HFFc6 (cell line): ENCODE data around the gene NLGN1. TPM values are rescaled to one million over a fixed set of nuclear protein-coding genes. Genes with fewer than 3 reads are reported as not detected.
A peak's percentile ranks its signal among the peaks of the same experiment; 100 is the strongest.

Source experiments
- DNase-seq: peaks from one replicate; pipeline ENCODE4 v3.0.0-alpha.2; 2018
- H3K27ac Mint-ChIP-seq: 2 replicates; pipeline ENCODE4 v1.8.0; 2020; ENCODE audit warnings: mild to moderate bottlenecking, mixed read lengths
- H3K27me3 Mint-ChIP-seq: 2 replicates; pipeline ENCODE4 v1.8.0; 2021; ENCODE audit warnings: mild to moderate bottlenecking, moderate library complexity, mixed read lengths; ENCODE audit not compliant: insufficient read depth
- H3K36me3 Mint-ChIP-seq: 2 replicates; pipeline ENCODE4 v1.8.0; 2021; ENCODE audit warnings: low read depth, mixed read lengths
- H3K4me1 Mint-ChIP-seq: 2 replicates; pipeline ENCODE4 v1.8.0; 2020; ENCODE audit warnings: low read depth, mixed read lengths
- H3K4me3 Mint-ChIP-seq: 2 replicates; pipeline ENCODE4 v1.8.0; 2020; ENCODE audit warnings: mild to moderate bottlenecking, moderate library complexity, mixed read lengths
- H3K9me3 Mint-ChIP-seq: 2 replicates; pipeline ENCODE4 v1.8.0; 2020; ENCODE audit warnings: mild to moderate bottlenecking, mixed read lengths
- total RNA-seq, 6 experiments: library from RNA; stranded (reverse); fragmentation: NEBNext Ultra II Directional; extraction: Animal tissue kit (Norgen Biotek cat#: 25700); gene quantifications; 2 replicates in 1 of 6; 3 replicates in 5 of 6; pipeline ENCODE4 v1.2.3, GENCODE V29; 2021
- TF ChIP-seq, protein P1 (sequence below): fragments of 200-600 bp; sonication (generic); IDR thresholded peaks from 2 replicates; pipeline ENCODE4 v1.5.0; 2021; ENCODE audit warnings: antibody characterized with exemption, mild to moderate bottlenecking

The NLGN1 gene
- total RNA-seq, 6 experiments from 2014 or later: 10.0 to 17.2 (median 15.7) TPM

GRCh38 chr3:173618148-173618547, 220.6 kb downstream of the NLGN1 start:
- peaks cover 31% of the 10 kb centered on the region for H3K4me1 Mint-ChIP-seq
- TF ChIP-seq, protein P1, sequence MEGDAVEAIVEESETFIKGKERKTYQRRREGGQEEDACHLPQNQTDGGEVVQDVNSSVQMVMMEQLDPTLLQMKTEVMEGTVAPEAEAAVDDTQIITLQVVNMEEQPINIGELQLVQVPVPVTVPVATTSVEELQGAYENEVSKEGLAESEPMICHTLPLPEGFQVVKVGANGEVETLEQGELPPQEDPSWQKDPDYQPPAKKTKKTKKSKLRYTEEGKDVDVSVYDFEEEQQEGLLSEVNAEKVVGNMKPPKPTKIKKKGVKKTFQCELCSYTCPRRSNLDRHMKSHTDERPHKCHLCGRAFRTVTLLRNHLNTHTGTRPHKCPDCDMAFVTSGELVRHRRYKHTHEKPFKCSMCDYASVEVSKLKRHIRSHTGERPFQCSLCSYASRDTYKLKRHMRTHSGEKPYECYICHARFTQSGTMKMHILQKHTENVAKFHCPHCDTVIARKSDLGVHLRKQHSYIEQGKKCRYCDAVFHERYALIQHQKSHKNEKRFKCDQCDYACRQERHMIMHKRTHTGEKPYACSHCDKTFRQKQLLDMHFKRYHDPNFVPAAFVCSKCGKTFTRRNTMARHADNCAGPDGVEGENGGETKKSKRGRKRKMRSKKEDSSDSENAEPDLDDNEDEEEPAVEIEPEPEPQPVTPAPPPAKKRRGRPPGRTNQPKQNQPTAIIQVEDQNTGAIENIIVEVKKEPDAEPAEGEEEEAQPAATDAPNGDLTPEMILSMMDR: no peak
- H3K4me3 Mint-ChIP-seq: no peak overlapping the region
- no peak overlapping the region for H3K27ac Mint-ChIP-seq
- no peak for DNase-seq
- H3K27me3 Mint-ChIP-seq: no peaks in the 10 kb centered on the region
- peaks cover 17% of the 10 kb centered on the region for H3K36me3 Mint-ChIP-seq
- H3K9me3 Mint-ChIP-seq: no peaks in the 10 kb centered on the region

DNA sequence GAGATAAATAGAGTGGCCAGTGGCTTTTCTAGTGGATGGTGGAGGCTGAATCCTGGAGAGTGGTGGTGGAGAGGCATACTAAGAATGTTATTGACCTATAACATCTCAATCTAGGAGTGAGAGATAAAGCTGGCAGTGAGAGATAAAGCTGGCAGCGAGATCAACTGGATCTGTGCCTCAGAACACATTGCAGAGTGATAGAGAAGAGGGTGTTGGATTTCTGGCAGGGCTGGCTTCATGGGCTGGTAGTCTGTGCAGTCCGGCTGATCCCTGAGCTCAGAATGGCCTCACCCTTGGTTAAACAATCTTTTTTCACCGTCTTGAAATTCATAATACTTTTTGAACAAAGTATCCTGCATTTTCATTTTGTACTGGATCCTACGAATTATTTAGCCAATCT, 221.2 kb downstream of the NLGN1 start:
- Mint-ChIP-seq H3K27ac (no peak overlapping the region), H3K4me1 (peaks cover 31% of the 10 kb centered on the region), H3K27me3 (peaks cover 2% of the 10 kb centered on the region; the same call in 1 of the 2 replicates), H3K4me3 (no peak overlapping the region), H3K9me3 (no peaks in the 10 kb centered on the region), H3K36me3 (peaks cover 21% of the 10 kb centered on the region)
- TF ChIP-seq, protein P1: no peak
- no peak for DNase-seq

GRCh38 chr3:173622166-173622565, 224.6 kb downstream of the NLGN1 start:
- DNase-seq: peak; percentile 53
- H3K36me3 Mint-ChIP-seq: peaks cover 13% of the 10 kb centered on the region; the same call in 1 of the 2 replicates
- H3K27me3 Mint-ChIP-seq: peaks cover 2% of the 10 kb centered on the region; the same call in 1 of the 2 replicates
- peaks cover 38% of the 10 kb centered on the region for H3K4me1 Mint-ChIP-seq
- H3K9me3 Mint-ChIP-seq: no peaks in the 10 kb centered on the region
- H3K4me3 Mint-ChIP-seq: peak overlapping the region; percentile 45
- TF ChIP-seq, protein P1: no peak
- H3K27ac Mint-ChIP-seq: peak overlapping the region; percentile 25; the same call in 1 of the 2 replicates

DNA sequence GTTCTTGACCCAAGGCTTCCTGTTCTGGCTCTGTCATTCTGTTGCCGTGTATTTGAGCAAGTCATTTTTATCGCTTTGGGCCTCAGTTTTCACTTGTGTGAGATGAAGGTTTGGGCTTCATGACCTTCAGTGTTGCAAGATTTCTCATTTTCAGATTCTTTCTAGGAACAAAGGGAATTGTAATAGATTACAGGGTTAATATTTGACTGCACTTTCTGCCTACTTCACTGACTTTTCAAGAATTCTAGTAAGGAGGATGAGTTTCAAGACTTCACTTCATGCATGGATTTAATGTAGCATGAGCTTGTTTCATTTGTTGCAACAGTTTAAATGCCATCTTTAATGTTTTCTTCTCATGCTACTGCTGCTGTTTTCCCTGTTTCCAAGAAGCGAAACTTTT, 226.5 kb downstream of the NLGN1 start:
- Mint-ChIP-seq H3K9me3 (no peaks in the 10 kb centered on the region), H3K4me3 (no peak overlapping the region), H3K36me3 (peaks cover 8% of the 10 kb centered on the region; the same call in 1 of the 2 replicates), H3K4me1 (peaks cover 40% of the 10 kb centered on the region), H3K27ac (no peak overlapping the region), H3K27me3 (peaks cover 2% of the 10 kb centered on the region; the same call in 1 of the 2 replicates)
- TF ChIP-seq, protein P1: no peak
- DNase-seq: no peak

GRCh38 chr3:173630849-173631248, 233.3 kb downstream of the NLGN1 start:
- H3K9me3 Mint-ChIP-seq: no peaks in the 10 kb centered on the region
- H3K27ac Mint-ChIP-seq: no peak overlapping the region
- H3K27me3 Mint-ChIP-seq: no peaks in the 10 kb centered on the region
- TF ChIP-seq, protein P1: no peak
- no peaks in the 10 kb centered on the region for H3K36me3 Mint-ChIP-seq
- peaks cover 15% of the 10 kb centered on the region for H3K4me1 Mint-ChIP-seq
- DNase-seq: no peak
- H3K4me3 Mint-ChIP-seq: no peak overlapping the region

- no peaks in the 10 kb centered on the region for H3K27me3 Mint-ChIP-seq
These were observed 235.4 kb downstream of the NLGN1 start for GRCh38 chr3:173632945-173633344.

More at GRCh38 chr3:173632945-173633344, 235.4 kb downstream of the NLGN1 start:
- H3K4me3 Mint-ChIP-seq: no peak overlapping the region
- H3K36me3 Mint-ChIP-seq: no peaks in the 10 kb centered on the region
- H3K27ac Mint-ChIP-seq: no peak overlapping the region
- no peak for DNase-seq
- TF ChIP-seq, protein P1: no peak
- H3K4me1 Mint-ChIP-seq: peaks cover 7% of the 10 kb centered on the region
- H3K9me3 Mint-ChIP-seq: no peaks in the 10 kb centered on the region
